ENCODE results near the gene DOCK4. TPM values are rescaled to one million over a fixed set of nuclear protein-coding genes. Genes with fewer than 3 reads are reported as not detected.

Gene DOCK4
- total and polyA plus RNA-seq, 10 of the 15 experiments (the other 5 are each of a cell fraction or from before 2014, with no cell fraction given), result 0.03 to 0.73 (median 0.38) TPM

DNA sequence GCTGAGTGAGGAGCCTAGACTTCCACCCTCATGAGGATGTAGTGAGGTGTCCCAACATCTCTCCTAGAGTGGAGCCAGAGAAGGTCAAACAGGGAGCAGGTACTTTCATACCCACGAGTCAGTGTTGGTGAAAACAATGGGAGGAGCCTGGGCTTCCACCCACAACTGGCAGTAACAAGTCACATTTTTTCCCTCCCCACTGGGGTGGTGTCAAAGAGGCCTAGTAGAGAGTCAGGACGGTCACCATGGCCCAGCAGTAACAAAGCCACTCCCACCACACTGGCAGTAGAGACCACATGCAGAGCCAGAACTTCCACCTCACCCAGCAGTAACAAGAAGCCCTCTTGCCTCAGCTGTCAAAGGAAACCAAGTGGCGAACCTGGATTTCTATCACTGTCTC lies 363.7 kb downstream of the DOCK4 start:
- Histone ChIP-seq H3K9me3 (replicated peaks; ENCODE audit: control insufficient read depth, insufficient read depth, low read length) (no peaks in the 10 kb centered on the region), H3K36me3 (ENCODE audit: control insufficient read depth in 2 of 2, insufficient read depth in 2 of 2, low read length in 1 of 2) (no peaks in the 10 kb centered on the region), H3K4me2 (ENCODE audit: control insufficient read depth, insufficient read depth) (no peak overlapping the region), H3K4me3 (no peak overlapping the region), H2AFZ (ENCODE audit: control insufficient read depth, low read depth, low read length) (no peak overlapping the region), H3K27me3 (replicated peaks in 1 of 2; ENCODE audit: control insufficient read depth in 2 of 2, insufficient read depth in 2 of 2, low read length in 1 of 2) (no peaks in the 10 kb centered on the region), H3K4me1 (ENCODE audit: control insufficient read depth, insufficient read depth, low read length) (no peaks in the 10 kb centered on the region), H3K9ac (ENCODE audit: control insufficient read depth, insufficient read depth, low read length) (no peak overlapping the region), H3K79me2 (ENCODE audit: control insufficient read depth, insufficient read depth, low read length) (no peaks in the 10 kb centered on the region), H3K27ac (ENCODE audit: control insufficient read depth, insufficient read depth) (no peak overlapping the region), H4K20me1 (ENCODE audit: control insufficient read depth, insufficient read depth) (no peaks in the 10 kb centered on the region)
- BruUV-seq (replicated peaks), result no TSS peak
- ChIA-PET CTCF (no interaction called here), POLR2A (no interaction called here), RAD21 (ENCODE audit: unreplicated experiment) (no interaction called here), SMC1A (ENCODE audit: uncharacterized antibody, unreplicated experiment) (interaction anchor here (0.6 kb wide), 1 partner anchor 12 kb away, joined by 4 read pairs; no protein-coding TSS in a partner anchor)
- 68% methylated on average over 3 of the region's 3 CpGs for WGBS (ENCODE audit: insufficient coverage, insufficient replicate concordance, low lambda C conversion rate, missing lambda C conversion rate)
- TF ChIP-seq GATAD2B (conservative IDR thresholded peaks at IDR 0.05; ENCODE audit: low read depth) (no peak), ZNF592 (IDR thresholded peaks at IDR 0.05) (no peak)
- ATAC-seq (no peak), FAIRE-seq (no peak), DNase-seq (ENCODE audit: low read depth, low spot score) (no peak)
- in situ Hi-C loops (cut with MboI) (no loop called here), intact Hi-C loops (cut with micrococcal nuclease; ENCODE audit: unreplicated experiment) (no loop called here)

GRCh38 chr7:111841596-111842205 lies 364.5 kb downstream of the DOCK4 start:
- RAD21 ChIA-PET (ENCODE audit: unreplicated experiment), result no interaction called here
- POLR2A ChIA-PET, result no interaction called here
- Histone ChIP-seq H4K20me1 (ENCODE audit: control insufficient read depth, insufficient read depth) (no peaks in the 10 kb centered on the region), H3K4me2 (ENCODE audit: control insufficient read depth, insufficient read depth) (no peak overlapping the region), H3K79me2 (ENCODE audit: control insufficient read depth, insufficient read depth, low read length) (no peaks in the 10 kb centered on the region), H3K36me3 (ENCODE audit: control insufficient read depth in 2 of 2, insufficient read depth in 2 of 2, low read length in 1 of 2) (no peaks in the 10 kb centered on the region), H3K4me3 (no peak overlapping the region), H3K9me3 (replicated peaks; ENCODE audit: control insufficient read depth, insufficient read depth, low read length) (no peaks in the 10 kb centered on the region), H3K27ac (ENCODE audit: control insufficient read depth, insufficient read depth) (no peak overlapping the region), H2AFZ (ENCODE audit: control insufficient read depth, low read depth, low read length) (no peak overlapping the region), H3K9ac (ENCODE audit: control insufficient read depth, insufficient read depth, low read length) (no peak overlapping the region), H3K27me3 (replicated peaks in 1 of 2; ENCODE audit: control insufficient read depth in 2 of 2, insufficient read depth in 2 of 2, low read length in 1 of 2) (no peaks in the 10 kb centered on the region), H3K4me1 (ENCODE audit: control insufficient read depth, insufficient read depth, low read length) (no peaks in the 10 kb centered on the region)
- intact Hi-C loops (cut with micrococcal nuclease; ENCODE audit: unreplicated experiment), result no loop called here
- TF ChIP-seq HDAC2 (IDR thresholded peaks at IDR 0.05) (no peak), RBBP5 (conservative IDR thresholded peaks at IDR 0.05) (no peak), NFIC (IDR thresholded peaks at IDR 0.05; ENCODE audit: low read depth, low read length) (no peak)
- in situ Hi-C loops (cut with MboI), result no loop called here
- CTCF ChIA-PET, result no interaction called here
- SMC1A ChIA-PET (ENCODE audit: uncharacterized antibody, unreplicated experiment), result no interaction called here
- whole genome bisulfite sequencing (ENCODE audit: insufficient coverage, insufficient replicate concordance, low lambda C conversion rate, missing lambda C conversion rate), result 34% methylated on average over 5 of the region's 5 CpGs
- FAIRE-seq (no peak), DNase-seq (ENCODE audit: low read depth, low spot score) (no peak), ATAC-seq (no peak)
- no TSS peak for BruUV-seq (replicated peaks)
